Islet of Langerhans (tissue), 1 donor: ENCODE measurements around the gene LAMB3.

Source experiments
- FAIRE-seq: peaks from one replicate; lab custom pipeline; 2011; peaks lifted over from hg19 to GRCh38; lab: Jason Lieb, UNC

Gene LAMB3

GRCh38 chr1:209661071-209661470 lies 8.8 kb upstream of the LAMB3 start:
- no peak for FAIRE-seq

- no peak for FAIRE-seq
Observed at GRCh38 chr1:209659909-209660308, 7.7 kb upstream of the LAMB3 start.

DNA sequence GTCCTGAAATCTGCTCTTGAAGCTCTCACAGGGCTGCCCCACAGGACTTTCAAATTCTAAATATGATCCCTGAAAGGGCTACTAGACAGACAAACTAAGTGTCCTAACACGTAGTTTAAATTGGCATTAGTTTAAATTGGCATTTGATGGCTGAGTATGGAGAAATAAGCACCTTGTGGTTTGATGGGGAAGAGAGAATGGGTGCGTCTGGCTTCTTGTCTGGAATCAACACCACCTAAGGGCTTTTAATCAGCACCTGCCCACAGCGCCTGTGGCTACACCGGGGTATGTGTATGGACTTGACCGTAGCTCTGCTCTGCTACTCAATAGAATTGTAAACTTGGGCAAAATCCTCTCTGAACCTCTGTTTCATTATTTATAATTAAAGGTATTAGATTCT lies 5.7 kb upstream of the LAMB3 start:
- FAIRE-seq = no peak

- FAIRE-seq = no peak
Observed at GRCh38 chr1:209657140-209657879, 5.1 kb upstream of the LAMB3 start.

- no peak for FAIRE-seq
Observed at GRCh38 chr1:209655411-209656231, 3.4 kb upstream of the LAMB3 start.

- peak; percentile 88 for FAIRE-seq
Observed at GRCh38 chr1:209653915-209654351, 1.7 kb upstream of the LAMB3 start.

DNA sequence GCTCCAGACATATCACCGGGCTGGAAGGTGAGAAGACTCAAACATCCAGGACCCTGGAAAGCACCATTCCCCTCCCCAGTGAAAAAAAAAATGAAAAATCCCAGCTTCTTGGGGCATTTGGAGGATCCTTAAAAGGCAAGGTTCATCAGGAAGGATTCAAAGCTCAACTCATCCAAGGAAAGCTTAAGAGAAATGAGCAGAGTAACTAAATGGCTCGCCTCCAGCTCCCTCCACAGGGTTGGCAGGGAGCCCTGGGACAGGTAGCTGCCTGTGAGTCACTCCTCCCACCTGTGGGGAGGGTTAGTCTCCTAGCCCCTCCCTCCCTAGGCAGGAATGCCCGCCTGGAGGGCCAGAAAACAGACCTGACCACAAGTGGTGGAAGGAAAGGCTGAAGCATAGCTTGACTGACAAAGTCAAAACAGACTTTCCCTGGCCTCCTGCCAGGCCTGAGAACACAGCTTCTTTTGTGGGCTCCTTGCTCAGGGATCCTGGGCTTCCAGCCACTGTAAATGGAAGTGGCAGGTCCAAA lies 712 bp upstream of the LAMB3 start:
- FAIRE-seq = no peak

GRCh38 chr1:209651138-209651587 lies 1.1 kb downstream of the LAMB3 start:
- FAIRE-seq = no peak

GRCh38 chr1:209650454-209650853 lies 1.8 kb downstream of the LAMB3 start:
- no peak for FAIRE-seq

DNA sequence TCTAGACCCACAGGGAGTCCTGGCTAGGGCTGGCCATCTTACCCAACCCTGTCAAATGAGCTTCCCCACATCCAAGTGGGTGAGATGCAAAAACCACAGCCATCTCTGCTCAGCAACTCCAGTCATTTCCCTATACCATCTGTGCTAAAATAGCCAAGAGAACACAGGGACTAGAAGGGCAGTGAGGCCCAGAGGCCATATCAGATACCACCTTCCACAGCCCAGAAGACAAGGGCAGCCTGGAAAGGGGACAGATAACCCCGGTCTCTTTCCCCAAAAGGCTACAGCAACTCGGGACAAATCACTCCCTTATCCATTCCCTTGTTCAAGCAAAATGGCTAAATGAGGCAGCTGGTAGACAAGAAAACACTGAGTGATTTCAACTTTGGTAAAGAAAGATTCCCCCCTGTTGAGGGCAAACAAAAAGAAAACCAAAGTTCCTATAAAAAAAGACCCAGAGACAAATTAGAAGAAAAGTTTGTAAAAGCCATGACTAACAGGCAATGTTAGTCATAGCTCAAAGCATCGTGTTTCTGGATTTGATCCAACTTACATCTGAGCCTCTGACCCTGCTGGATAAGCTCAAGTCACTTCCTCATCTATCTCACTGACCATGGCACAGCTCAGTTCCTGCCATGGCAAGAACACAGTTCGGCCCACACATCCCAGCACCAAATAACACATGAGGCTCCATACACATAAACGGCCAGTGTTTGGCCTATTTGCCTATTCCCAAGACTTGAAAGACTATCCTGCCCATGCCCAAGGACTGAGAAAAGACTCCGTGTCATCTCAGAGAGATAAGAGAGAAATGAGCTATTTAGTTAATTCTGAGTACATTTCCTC lies 3.1 kb downstream of the LAMB3 start:
- FAIRE-seq = peak; percentile 88

DNA sequence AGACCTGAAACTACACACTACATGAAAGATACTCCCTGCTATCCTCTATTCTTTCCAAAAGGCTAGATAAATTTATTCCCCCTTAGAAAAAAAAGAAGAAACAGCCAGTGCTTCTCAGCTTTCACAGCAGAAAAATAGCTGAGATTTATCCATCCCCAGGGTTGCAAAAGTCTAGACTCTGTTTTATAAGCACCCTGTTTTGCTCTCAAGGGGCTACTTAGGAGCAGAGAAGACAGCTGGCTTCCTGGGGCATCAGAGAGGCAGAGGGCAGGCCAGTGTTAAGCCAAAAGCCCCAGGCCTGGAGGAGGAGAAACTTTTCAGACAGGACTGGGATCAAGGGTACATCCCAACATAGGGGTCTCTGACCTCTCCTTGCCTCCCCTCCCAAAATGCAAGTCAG lies 3.9 kb downstream of the LAMB3 start:
- FAIRE-seq = no peak

GRCh38 chr1:209647156-209647555 lies 5.1 kb downstream of the LAMB3 start:
- FAIRE-seq = no peak

GRCh38 chr1:209646558-209646957 lies 5.7 kb downstream of the LAMB3 start:
- no peak for FAIRE-seq

DNA sequence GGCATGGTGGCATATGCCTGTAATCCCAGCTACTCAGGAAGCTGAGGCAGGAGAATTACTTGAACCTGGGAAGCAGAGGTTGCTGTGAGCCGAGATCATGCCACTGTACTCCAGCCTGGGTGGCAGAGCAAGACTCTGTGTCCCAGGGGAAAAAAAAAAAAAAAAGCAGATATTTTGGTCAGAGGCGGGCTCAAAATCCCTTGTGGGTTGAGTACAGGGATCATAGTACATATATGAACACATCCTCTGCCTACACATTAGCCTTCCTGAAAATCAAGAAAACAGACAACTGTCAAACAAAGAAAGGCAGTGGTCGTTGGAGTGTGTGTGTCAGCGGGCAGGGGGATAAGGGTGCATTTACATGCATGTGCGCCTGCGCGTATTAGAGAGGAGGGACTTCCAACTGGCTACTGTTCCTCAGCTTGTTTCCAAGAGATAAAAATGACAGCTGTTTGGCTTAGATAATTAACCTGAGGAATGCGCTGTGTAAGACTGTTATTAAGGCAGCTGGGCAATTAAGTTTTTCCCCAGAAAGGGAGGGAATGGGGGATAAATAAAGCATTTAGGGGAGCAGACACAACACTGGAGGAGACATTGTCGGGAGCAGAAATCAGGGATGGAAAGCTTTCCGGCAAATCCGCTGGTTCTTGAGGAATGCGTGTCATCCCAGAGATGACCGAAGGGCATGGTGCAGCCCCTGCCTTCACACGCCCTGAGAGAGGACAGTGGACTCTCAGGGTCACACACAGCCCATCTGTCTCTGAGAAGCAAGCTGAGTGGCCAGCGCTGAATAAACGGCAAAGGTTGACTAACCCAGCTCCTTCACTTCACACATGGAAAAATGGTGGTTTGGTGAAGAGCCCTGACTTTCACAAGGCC lies 6.4 kb downstream of the LAMB3 start:
- FAIRE-seq = no peak

- no peak for FAIRE-seq
Observed at GRCh38 chr1:209643285-209644020, 8.8 kb downstream of the LAMB3 start.

DNA sequence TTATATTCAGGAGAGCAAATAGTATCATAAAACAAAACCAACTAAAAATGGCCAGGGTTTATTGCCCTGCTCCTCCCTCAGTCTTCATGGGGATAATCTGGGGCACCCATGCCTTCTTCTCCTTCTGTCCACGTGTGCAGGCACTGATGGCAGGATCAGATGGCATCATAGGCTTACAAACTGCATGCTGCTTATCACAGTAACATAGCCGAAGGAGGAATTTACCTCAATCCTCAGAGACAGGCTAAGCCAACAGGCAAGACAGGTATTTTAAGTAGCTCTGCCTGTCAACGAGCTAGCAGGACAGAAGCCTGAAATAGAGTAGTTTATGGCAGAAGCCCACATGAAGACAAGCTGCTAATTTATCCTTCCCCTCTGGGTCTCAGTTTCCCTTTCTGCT lies 9.4 kb downstream of the LAMB3 start:
- FAIRE-seq = no peak

- no peak for FAIRE-seq
Observed at GRCh38 chr1:209641832-209642172, 10.4 kb downstream of the LAMB3 start.

DNA sequence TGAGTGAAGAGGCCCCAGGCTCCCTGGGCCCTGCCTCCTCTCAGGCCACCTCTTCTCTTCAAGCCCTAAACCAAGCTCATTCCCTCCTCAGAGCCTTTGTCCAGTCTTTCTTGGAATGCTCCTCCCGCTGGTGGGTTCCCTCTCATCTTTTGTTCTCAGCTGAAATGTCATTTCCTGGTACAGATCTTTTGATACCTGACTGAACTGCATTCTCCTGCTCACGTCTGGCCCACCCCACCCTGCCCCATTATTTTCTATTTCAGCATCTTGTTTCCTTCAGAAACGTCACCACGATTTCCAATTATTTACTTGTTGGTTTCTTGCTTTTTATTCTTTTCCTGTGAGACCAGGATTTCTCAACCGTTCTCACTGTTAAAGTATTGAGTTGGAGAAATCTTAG lies 16.4 kb downstream of the LAMB3 start:
- no peak for FAIRE-seq

- no peak for FAIRE-seq
Observed at GRCh38 chr1:209634005-209634737, 18.1 kb downstream of the LAMB3 start.
